ENCODE results near the gene HSF4. TPM values are rescaled to one million over a fixed set of nuclear protein-coding genes. Genes with fewer than 3 reads are reported as not detected.
"Not testable (repeated sequence)": the region's sequence is repeated elsewhere in the genome, so short reads cannot be mapped to it uniquely, and the experiment has no call there.

Gene HSF4
- total RNA-seq, result 10 to 100 TPM; 11.1 to 12.3 TPM

GRCh38 chr16:67164599-67165061 lies at the start of gene HSF4:
HSF4 (plus strand) TSS chr16:67164745; CDS start chr16:67164812, 67 bp downstream.
- Mint-ChIP-seq H3K9me3 (no peaks in the 10 kb centered on the region), H3K27ac (no peak within 1 kb of the TSS), H3K27me3 (ENCODE audit: low read depth) (peaks cover 56% of the 10 kb centered on the region), H3K4me1 (ENCODE audit: low read depth) (peaks cover 29% of the 10 kb centered on the region), H3K36me3 (ENCODE audit: low read depth) (peaks cover 3% of the 10 kb centered on the region), H3K4me3 (no peak within 1 kb of the TSS)
- no peak for DNase-seq
- CTCF ChIA-PET, result interaction anchor here (1.5 to 1.8 kb wide), 2 partner anchors 9 to 20 kb away, joined by 3 to 7 read pairs; no protein-coding TSS in a partner anchor
- intact Hi-C loops (cut with micrococcal nuclease), result no loop called here

- H3K36me3 Mint-ChIP-seq (ENCODE audit: low read depth), result peaks cover 2% of the 10 kb centered on the region
- H3K27ac Mint-ChIP-seq, result no peak overlapping the region
- no peaks in the 10 kb centered on the region for H3K9me3 Mint-ChIP-seq
- no peaks in the 10 kb centered on the region for H3K27me3 Mint-ChIP-seq (ENCODE audit: low read depth)
- intact Hi-C loops (cut with micrococcal nuclease), result no loop called here
- H3K4me3 Mint-ChIP-seq, result no peak overlapping the region
- peaks cover 29% of the 10 kb centered on the region for H3K4me1 Mint-ChIP-seq (ENCODE audit: low read depth)
- CTCF ChIA-PET, result interaction anchor here (1.1 to 1.3 kb wide), 2 partner anchors 40 to 54 kb away, joined by 3 read pairs; no protein-coding TSS in a partner anchor
- no peak for DNase-seq
Observed at GRCh38 chr16:67114793-67115192, 49.8 kb upstream of the HSF4 start.

- H3K27ac Mint-ChIP-seq, result no peak overlapping the region
- no peaks in the 10 kb centered on the region for H3K9me3 Mint-ChIP-seq
- intact Hi-C loops (cut with micrococcal nuclease), result no loop called here
- H3K4me1 Mint-ChIP-seq (ENCODE audit: low read depth), result peaks cover 28% of the 10 kb centered on the region
- peaks cover 2% of the 10 kb centered on the region for H3K36me3 Mint-ChIP-seq (ENCODE audit: low read depth)
- CTCF ChIA-PET, result interaction anchor here (0.8 to 1.1 kb wide), 3 partner anchors 54 to 161 kb away, joined by 3 read pairs; partner anchors contain the start of gene NOL3
- no peak overlapping the region for H3K4me3 Mint-ChIP-seq
- DNase-seq, result no peak
- no peaks in the 10 kb centered on the region for H3K27me3 Mint-ChIP-seq (ENCODE audit: low read depth)
Observed at GRCh38 chr16:67115639-67116038, 48.9 kb upstream of the HSF4 start.

DNA sequence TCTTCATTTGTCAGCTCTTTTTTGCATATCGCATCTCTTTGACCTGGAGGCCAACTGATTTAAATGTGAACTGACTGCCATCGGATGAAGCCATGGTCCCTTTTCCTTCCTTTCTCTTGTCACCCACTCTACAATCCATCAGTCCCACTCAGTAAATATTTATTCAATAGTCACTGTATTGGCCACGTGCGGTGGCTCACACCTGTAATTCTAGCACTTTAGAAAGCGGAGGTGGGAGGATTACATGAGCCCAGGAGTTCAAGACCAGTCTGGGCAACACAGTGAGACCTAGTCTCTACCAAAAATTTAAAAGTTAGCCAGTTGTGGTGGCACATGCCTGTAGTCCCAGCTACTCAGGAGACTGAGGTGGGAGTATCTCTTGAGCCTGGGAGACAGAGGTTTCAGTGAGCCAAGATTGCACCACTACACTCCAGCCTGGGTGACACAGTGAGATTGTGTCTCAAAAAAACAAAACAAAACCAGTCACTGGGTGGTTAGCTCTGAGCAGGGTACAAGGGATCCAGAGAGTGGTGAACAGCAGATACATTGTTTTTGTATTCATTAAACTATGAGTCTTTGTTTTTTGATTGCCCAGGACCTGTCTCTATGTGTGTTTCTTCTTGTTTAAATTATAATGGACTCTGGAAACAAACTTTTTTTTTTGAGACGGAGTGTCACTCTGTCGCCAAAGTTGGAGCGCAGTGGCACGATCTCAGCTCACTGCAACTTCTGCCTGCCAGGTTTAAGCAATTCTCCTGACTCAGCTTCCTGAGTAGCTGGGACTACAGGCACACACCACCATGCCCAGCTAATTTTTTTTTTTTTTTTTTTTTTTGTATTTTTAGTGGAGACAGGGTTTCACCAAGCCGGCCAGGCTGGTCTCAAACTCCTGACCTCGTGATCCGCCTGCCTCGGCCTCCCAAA lies 47.9 kb upstream of the HSF4 start:
- Mint-ChIP-seq H3K4me1 (ENCODE audit: low read depth) (peaks cover 18% of the 10 kb centered on the region), H3K36me3 (ENCODE audit: low read depth) (peaks cover 6% of the 10 kb centered on the region), H3K27me3 (ENCODE audit: low read depth) (no peaks in the 10 kb centered on the region), H3K4me3 (no peak overlapping the region), H3K9me3 (no peaks in the 10 kb centered on the region), H3K27ac (no peak overlapping the region)
- DNase-seq, result no peak
- CTCF ChIA-PET, result interaction anchor here (0.7 to 0.9 kb wide), 3 partner anchors 54 to 303 kb away, joined by 3 to 7 read pairs (median 3); partner anchors contain the start of gene NOL3
- intact Hi-C loops (cut with micrococcal nuclease), result no loop called here

DNA sequence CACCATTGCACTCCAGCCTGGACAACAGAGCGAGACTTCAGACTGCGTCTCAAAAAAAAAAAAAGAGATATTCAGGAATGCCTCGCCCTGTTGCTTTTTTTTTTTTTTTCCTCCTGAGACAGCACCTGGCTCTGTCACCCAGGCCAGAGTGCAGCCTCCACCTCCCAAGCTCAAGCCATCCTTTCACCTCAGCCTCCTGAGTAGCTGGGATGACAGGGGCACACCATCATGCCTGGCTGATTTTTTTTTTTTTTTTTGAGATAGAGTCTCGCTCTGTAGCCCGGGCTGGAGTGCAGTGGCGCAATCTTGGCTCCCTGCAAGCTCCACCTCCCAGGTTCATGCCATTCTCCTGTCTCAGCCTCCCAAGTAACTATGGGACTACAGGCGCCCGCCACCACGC lies 46.8 kb upstream of the HSF4 start:
- Mint-ChIP-seq H3K9me3 (no peaks in the 10 kb centered on the region), H3K36me3 (ENCODE audit: low read depth) (peaks cover 8% of the 10 kb centered on the region), H3K4me1 (ENCODE audit: low read depth) (peaks cover 12% of the 10 kb centered on the region), H3K4me3 (no peak overlapping the region), H3K27me3 (ENCODE audit: low read depth) (no peaks in the 10 kb centered on the region), H3K27ac (no peak overlapping the region)
- DNase-seq, result no peak
- intact Hi-C loops (cut with micrococcal nuclease), result no loop called here
- CTCF ChIA-PET, result no interaction called here

GRCh38 chr16:67120025-67120424 lies 44.5 kb upstream of the HSF4 start:
- no peaks in the 10 kb centered on the region for H3K27me3 Mint-ChIP-seq (ENCODE audit: low read depth)
- H3K4me1 Mint-ChIP-seq (ENCODE audit: low read depth), result peaks cover 1% of the 10 kb centered on the region
- H3K9me3 Mint-ChIP-seq, result no peaks in the 10 kb centered on the region
- CTCF ChIA-PET, result interaction anchor here (0.7 to 1.9 kb wide), 5 partner anchors 18 to 159 kb away, joined by 3 to 5 read pairs (median 4); partner anchors contain the start of gene CES3
- H3K27ac Mint-ChIP-seq, result no peak overlapping the region
- H3K36me3 Mint-ChIP-seq (ENCODE audit: low read depth), result peaks cover 17% of the 10 kb centered on the region
- no peak for DNase-seq
- H3K4me3 Mint-ChIP-seq, result no peak overlapping the region
- intact Hi-C loops (cut with micrococcal nuclease), result no loop called here

- DNase-seq; H3K27me3 Mint-ChIP-seq (ENCODE audit: low read depth); H3K4me3 Mint-ChIP-seq; H3K27ac Mint-ChIP-seq; H3K4me1 Mint-ChIP-seq (ENCODE audit: low read depth); CTCF ChIA-PET; H3K9me3 Mint-ChIP-seq; intact Hi-C loops (cut with micrococcal nuclease): not testable (repeated sequence)
- H3K36me3 Mint-ChIP-seq (ENCODE audit: low read depth), result peaks cover 26% of the 10 kb centered on the region
Observed at GRCh38 chr16:67122799-67123198, 41.7 kb upstream of the HSF4 start.

DNA sequence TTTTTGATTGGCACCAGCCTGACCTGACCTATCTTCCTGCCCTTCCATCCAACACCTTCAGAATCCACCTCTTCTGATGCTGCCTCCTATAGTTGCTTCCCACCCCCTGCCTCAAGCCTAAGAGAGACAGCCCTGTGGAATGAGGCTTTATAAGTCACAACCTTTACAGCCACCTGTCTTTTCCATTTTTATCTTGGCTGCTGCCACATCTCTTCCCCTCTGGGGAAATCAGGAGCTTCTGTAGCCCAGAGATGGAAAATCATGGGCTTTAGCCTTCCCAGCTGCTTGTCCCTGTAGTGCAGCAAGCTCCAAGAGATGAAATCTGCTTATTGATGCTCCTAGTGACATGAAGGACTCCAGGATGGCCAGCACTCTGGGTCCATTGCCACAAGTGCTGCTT lies 36.1 kb upstream of the HSF4 start:
- Mint-ChIP-seq H3K27ac (no peak overlapping the region), H3K36me3 (ENCODE audit: low read depth) (peaks cover 39% of the 10 kb centered on the region), H3K4me3 (no peak overlapping the region), H3K27me3 (ENCODE audit: low read depth) (no peaks in the 10 kb centered on the region), H3K9me3 (no peaks in the 10 kb centered on the region), H3K4me1 (ENCODE audit: low read depth) (no peaks in the 10 kb centered on the region)
- intact Hi-C loops (cut with micrococcal nuclease), result no loop called here
- no peak for DNase-seq
- CTCF ChIA-PET, result interaction anchor here (0.9 to 1.1 kb wide), 2 partner anchors 27 to 111 kb away, joined by 3 to 6 read pairs; no protein-coding TSS in a partner anchor

- DNase-seq, result no peak
- no peak overlapping the region for H3K27ac Mint-ChIP-seq
- peaks cover 34% of the 10 kb centered on the region for H3K36me3 Mint-ChIP-seq (ENCODE audit: low read depth)
- no peaks in the 10 kb centered on the region for H3K27me3 Mint-ChIP-seq (ENCODE audit: low read depth)
- intact Hi-C loops (cut with micrococcal nuclease), result no loop called here
- CTCF ChIA-PET, result interaction anchor here (0.6 to 1.1 kb wide), 3 partner anchors 27 to 177 kb away, joined by 3 to 6 read pairs (median 3); no protein-coding TSS in a partner anchor
- H3K9me3 Mint-ChIP-seq, result no peaks in the 10 kb centered on the region
- H3K4me3 Mint-ChIP-seq, result no peak overlapping the region
- H3K4me1 Mint-ChIP-seq (ENCODE audit: low read depth), result no peaks in the 10 kb centered on the region
Observed at GRCh38 chr16:67128887-67129286, 35.7 kb upstream of the HSF4 start.

GRCh38 chr16:67129422-67129821 lies 35.1 kb upstream of the HSF4 start:
- intact Hi-C loops (cut with micrococcal nuclease), result no loop called here
- no peaks in the 10 kb centered on the region for H3K4me1 Mint-ChIP-seq (ENCODE audit: low read depth)
- peaks cover 33% of the 10 kb centered on the region for H3K36me3 Mint-ChIP-seq (ENCODE audit: low read depth)
- no peaks in the 10 kb centered on the region for H3K27me3 Mint-ChIP-seq (ENCODE audit: low read depth)
- DNase-seq, result no peak
- no peak overlapping the region for H3K4me3 Mint-ChIP-seq
- H3K9me3 Mint-ChIP-seq, result no peaks in the 10 kb centered on the region
- CTCF ChIA-PET, result interaction anchor here (0.6 to 1.6 kb wide), 3 partner anchors 25 to 177 kb away, joined by 3 to 4 read pairs (median 3); no protein-coding TSS in a partner anchor
- no peak overlapping the region for H3K27ac Mint-ChIP-seq

DNA sequence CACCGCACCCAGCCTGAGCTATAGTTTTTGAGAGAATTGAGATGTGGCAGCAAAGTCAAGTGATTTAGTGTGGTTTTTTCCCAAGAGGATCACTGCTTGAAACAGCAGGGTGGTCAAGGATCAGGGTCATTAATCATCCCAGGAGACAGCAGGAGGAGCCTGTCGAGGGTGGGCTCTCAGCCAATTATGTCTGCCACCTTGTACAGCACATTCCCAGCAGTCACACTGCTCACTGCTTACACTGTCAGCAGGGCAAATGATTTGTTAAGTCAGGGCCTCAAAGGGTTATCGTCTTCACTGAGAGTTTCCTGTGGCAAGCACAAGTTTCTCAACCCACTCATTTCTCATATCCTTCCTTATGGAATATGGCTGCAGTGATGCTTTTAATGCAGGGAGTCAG lies 26.9 kb upstream of the HSF4 start:
- intact Hi-C loops (cut with micrococcal nuclease), result no loop called here
- CTCF ChIA-PET, result interaction anchor here (0.6 to 2.3 kb wide), 4 partner anchors 18 to 114 kb away, joined by 3 to 11 read pairs (median 3); no protein-coding TSS in a partner anchor
- Mint-ChIP-seq H3K4me3 (no peak overlapping the region), H3K27me3 (ENCODE audit: low read depth) (no peaks in the 10 kb centered on the region), H3K9me3 (no peaks in the 10 kb centered on the region), H3K27ac (no peak overlapping the region), H3K36me3 (ENCODE audit: low read depth) (peaks cover 46% of the 10 kb centered on the region), H3K4me1 (ENCODE audit: low read depth) (no peaks in the 10 kb centered on the region)
- DNase-seq, result no peak

GRCh38 chr16:67141391-67141790 lies 23.2 kb upstream of the HSF4 start:
- Mint-ChIP-seq H3K4me1 (ENCODE audit: low read depth) (no peaks in the 10 kb centered on the region), H3K36me3 (ENCODE audit: low read depth) (peaks cover 59% of the 10 kb centered on the region), H3K27me3 (ENCODE audit: low read depth) (no peaks in the 10 kb centered on the region), H3K4me3 (no peak overlapping the region), H3K27ac (no peak overlapping the region), H3K9me3 (no peaks in the 10 kb centered on the region)
- CTCF ChIA-PET, result interaction anchor here (1.2 to 1.7 kb wide), 5 partner anchors 44 to 213 kb away, joined by 3 to 8 read pairs (median 3); partner anchors contain the start of gene CES3
- DNase-seq, result no peak
- intact Hi-C loops (cut with micrococcal nuclease), result no loop called here

Measured in activated naive CD4-positive, alpha-beta T cell treated with anti-CD3 and anti-CD28 coated beads for 36 hours (primary cell).